CD4-positive, alpha-beta T cell treated with Interleukin-1 beta for 1 hour (primary cell): ENCODE measurements around the gene GGACT.

Source experiments
- DNase-seq, 2 donors: peaks; one replicate each; pipeline ENCODE4 v3.0.0-alpha.2; 2020 to 2022

The GGACT gene

GRCh38 chr13:100508996-100509395 is 79.6 kb downstream of the GGACT start:
- no peak for DNase-seq

DNA sequence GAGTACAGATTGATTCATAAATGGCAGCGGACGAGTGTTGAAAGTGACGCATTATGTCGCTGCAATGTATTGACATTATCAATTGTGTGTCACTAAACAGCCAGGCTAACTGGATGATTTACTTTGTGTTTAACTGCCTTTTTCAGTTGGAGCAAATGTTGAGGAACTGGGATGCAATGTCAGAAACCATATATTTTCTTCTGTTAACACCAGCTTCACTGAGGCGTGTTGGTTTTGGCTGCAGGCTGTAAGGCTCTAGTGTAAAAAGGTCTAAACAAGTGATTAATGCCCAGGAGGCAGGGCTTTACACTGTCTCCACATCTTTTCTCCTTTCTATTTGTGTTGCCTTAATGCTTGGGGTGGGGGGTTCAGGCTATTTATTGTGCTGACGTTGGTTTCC is 80.1 kb downstream of the GGACT start:
- DNase-seq: no peak

- DNase-seq: no peak
Observed at GRCh38 chr13:100506600-100507422, 81.8 kb downstream of the GGACT start.

DNA sequence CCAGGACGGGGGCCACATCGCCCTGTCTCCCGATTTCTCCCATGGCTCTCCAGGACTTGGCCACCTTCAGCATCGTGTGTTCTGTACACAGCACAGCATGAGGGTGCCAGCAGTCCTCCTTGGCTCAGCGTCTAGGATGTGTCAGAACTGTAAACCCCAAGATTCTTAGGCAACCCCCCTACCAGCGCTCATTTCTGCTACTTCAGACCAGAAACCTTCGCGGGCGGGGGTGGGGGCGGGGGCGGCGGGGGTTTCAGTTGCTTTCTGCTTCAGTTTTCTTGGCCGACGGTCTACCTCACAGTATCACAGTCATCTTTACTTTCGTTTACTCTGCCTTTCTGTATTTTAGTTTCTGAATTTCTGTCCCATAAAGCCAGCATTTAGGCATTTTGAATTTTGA is 82.4 kb downstream of the GGACT start:
- DNase-seq: no peak

DNA sequence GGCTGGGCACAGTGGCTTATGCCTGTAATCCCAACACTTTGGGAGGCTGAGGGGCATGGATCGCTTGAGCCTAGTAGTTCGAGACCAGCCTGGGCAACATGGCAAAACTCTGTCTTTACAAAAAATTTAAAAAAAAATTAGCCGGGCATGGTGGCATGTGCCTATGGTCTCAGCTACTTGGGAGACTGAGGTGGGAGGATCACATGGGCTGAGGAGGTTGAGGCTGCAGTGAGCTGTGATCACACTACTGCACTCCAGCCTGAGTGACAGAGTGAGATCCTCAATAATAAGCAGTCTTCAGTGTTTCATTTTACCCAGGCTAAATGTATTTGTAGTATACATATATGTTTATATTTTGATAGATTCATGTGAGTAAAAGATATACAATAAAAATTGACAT is 85.0 kb downstream of the GGACT start:
- DNase-seq: no peak

DNA sequence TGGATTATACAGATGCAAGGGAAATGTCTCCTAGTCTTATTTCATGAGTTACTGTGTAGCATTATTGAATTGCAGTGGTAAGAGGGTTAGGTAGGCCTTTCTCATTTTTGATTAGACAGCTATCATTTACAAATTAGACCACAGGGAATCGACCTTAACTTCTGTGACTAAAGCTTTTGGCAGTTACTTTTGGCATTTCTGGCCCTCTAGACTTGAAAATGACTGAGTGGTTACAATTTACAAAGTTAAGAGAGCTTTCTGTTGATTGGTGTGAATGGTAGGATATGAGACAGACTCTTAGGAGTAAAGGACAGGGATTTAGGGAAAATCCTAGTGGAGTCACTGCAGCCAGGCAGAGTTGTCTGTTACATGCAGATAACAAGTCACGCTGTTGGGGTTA is 86.1 kb downstream of the GGACT start:
- no peak for DNase-seq

GRCh38 chr13:100497389-100497788 is 91.2 kb downstream of the GGACT start:
- DNase-seq: no peak

DNA sequence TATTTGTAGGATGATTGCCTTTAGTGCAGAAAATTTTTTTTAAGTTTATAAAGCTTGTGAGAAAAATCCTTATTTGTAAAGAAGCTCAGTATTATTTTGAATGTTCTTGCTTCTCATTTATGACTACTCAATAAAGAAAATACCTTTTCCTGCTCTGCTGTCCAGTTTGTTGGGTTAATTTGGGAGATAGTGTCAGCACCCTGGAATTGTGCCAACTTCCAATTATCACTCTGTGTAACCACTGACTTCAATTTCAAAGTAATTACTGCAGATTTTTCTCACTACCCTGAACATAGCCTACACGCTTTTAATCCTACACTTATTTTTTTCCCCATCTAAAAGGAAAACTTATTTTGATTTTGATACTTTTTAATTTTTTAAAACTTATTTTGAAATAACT is 93.1 kb downstream of the GGACT start:
- DNase-seq: no peak

GRCh38 chr13:100493418-100493817 is 95.2 kb downstream of the GGACT start:
- DNase-seq: no peak

- no peak for DNase-seq
Observed at GRCh38 chr13:100491164-100491842, 97.3 kb downstream of the GGACT start.

DNA sequence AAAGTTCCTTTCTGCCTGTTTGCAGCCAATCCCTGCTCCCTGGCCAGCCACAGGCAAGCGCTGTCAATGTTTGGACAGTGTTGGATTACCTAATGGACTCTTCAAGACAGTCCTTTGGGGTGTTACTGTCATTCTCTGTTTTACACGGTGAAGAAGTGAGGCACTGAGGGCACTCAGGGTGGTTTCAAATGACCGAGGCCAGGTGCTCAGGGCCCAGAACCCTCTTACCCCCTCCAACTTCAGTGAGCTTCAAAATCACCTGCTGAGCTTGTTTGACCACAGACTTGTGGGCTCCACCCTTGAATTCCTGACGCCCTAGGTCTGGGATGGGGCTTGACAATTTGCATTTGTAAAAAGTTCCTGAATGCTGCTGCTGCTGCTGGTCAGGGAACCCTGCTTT is 97.9 kb downstream of the GGACT start:
- no peak for DNase-seq

DNA sequence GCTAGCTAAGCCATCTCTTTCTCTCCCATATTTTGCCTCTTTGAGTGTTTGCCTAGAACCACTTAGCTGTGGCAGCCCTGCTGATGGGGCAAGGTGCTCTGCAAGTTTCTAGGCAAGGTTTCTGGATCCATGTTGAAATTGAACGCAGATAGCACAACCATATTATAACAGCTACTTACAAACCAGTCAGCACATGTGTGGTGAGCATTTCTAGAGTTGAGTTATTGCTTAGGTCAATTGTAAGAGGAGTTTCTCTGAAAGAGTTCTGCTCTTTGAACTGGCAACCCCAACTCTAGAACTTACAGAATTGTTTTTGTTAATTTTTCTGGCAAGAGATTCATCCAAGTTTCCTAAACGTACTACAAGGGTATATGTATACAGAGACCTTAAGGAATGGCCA is 103.3 kb downstream of the GGACT start:
- DNase-seq: no peak

- no peak for DNase-seq
Observed at GRCh38 chr13:100484702-100485101, 103.9 kb downstream of the GGACT start.

DNA sequence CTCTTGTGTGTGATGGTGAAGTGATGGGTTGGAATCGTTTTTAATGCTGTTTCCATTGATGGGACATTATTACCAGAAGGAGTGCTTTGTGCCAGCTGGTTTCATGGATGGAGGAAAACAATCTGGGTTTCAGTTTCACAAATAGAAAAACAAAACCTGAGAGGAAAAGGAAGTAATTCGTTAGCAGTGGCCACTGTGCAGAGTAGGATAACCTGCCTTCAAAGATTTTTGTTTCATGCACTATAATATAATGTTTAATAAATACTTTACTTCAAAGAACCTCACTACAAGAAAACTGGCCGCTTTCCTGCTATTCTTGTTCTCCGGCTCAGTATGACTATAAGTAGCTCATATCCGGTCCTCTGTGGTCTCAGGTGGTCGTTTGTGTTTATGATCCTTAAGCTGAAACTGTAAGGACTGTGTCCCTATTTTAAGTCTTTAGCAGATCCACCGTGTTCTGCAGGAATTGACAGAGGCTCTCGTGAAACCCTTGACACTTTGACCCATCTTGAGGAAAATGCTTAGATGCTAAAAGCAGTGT is 104.7 kb downstream of the GGACT start:
- DNase-seq: no peak

DNA sequence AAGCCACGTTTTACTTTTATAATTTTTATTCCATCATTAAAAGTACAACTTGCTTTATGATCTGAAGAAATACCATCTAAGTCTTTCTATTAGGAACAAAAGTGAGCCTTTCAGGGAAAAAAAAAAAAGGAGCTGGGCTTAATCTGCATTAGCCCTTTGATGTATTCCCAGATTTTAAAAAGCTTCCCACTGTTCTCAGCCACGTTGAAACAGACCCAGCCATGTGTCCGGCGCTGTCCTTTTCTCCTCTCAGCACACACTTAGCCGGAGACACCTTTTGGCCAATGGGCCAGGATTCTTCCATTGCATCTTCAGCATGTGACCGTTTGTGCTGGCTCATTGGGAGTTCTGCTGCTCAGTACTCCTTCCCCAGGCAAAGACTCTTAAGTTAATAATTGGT is 105.5 kb downstream of the GGACT start:
- DNase-seq: no peak

GRCh38 chr13:100480676-100481075 is 107.9 kb downstream of the GGACT start:
- DNase-seq: no peak
